Prostate gland (tissue), 2 donors: Measurements from ENCODE around the gene WDR88.

Experiments
- POLR2A ChIP-seq: fragments of 450-650 bp; IDR thresholded peaks from one replicate; pipeline ENCODE4 v1.6.1; 2016; ENCODE audit warnings: antibody characterized with exemption, mild to moderate bottlenecking
- TF ChIP-seq, protein P1 (sequence below), 4 experiments: fragments of 200-600 bp in 2 of 4; fragments of 450-650 bp in 2 of 4; sonication (generic) in 2 of 4; IDR thresholded peaks; 1 replicate in 3 of 4; 2 replicates in 1 of 4; pipeline ENCODE4 v1.5.1; 2016 to 2019; ENCODE audit warnings: antibody characterized with exemption in 4 of 4, mild to moderate bottlenecking in 2 of 4, moderate library complexity in 2 of 4

GRCh38 chr19:33201473-33201872, 69.6 kb downstream of the WDR88 start:
- TF ChIP-seq, protein P1, sequence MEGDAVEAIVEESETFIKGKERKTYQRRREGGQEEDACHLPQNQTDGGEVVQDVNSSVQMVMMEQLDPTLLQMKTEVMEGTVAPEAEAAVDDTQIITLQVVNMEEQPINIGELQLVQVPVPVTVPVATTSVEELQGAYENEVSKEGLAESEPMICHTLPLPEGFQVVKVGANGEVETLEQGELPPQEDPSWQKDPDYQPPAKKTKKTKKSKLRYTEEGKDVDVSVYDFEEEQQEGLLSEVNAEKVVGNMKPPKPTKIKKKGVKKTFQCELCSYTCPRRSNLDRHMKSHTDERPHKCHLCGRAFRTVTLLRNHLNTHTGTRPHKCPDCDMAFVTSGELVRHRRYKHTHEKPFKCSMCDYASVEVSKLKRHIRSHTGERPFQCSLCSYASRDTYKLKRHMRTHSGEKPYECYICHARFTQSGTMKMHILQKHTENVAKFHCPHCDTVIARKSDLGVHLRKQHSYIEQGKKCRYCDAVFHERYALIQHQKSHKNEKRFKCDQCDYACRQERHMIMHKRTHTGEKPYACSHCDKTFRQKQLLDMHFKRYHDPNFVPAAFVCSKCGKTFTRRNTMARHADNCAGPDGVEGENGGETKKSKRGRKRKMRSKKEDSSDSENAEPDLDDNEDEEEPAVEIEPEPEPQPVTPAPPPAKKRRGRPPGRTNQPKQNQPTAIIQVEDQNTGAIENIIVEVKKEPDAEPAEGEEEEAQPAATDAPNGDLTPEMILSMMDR (IDR thresholded peaks at IDR 0.05) = no peak
- no peak for TF ChIP-seq POLR2A
